ENCODE data around the gene CDA. TPM values are rescaled to one million over a fixed set of nuclear protein-coding genes. Genes with fewer than 3 reads are reported as not detected.
A peak's percentile ranks its signal among the peaks of the same experiment; 100 is the strongest.

The CDA gene
- total RNA-seq, 2 donors from 2014 or later, result 0.92 to 3.0 TPM

DNA sequence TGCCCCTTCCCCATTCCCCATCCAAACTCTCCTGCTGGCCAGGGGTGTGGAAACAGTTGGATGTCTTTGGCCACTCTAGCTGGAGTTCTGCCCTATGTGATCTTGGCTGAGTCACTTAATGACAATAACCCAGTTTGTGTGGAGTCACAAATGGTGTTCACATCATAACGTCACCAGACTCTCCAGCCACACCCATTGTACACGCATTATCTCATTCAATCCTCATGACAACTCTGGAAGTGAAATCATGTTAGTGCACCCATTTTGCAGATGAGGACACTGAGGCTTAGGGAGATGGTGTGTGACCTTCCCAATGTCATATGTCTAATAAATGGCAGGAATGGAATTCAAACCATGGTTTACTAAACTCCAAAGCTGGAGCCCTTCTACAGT, 1.2 kb upstream of the CDA start:
- Histone ChIP-seq H3K9me3 (no peaks in the 10 kb centered on the region), H3K4me3 (no peak overlapping the region), H3K27ac (no peak overlapping the region), H3K36me3 (no peaks in the 10 kb centered on the region), H3K4me1 (ENCODE audit: control insufficient read depth in 1 of 2, low read depth in 2 of 2) (peaks cover 0 to 9% of the 10 kb centered on the region in 2 donors), H3K27me3 (replicated peaks; ENCODE audit: insufficient read depth) (no peaks in the 10 kb centered on the region)
- ATAC-seq (ENCODE audit: insufficient number of reproducible peaks, low FRiP score, low read depth), result peak; percentile 59
- TF ChIP-seq CTCF (IDR thresholded peaks at IDR 0.05), result no peak
- no peak for DNase-seq (ENCODE audit: low spot score)

GRCh38 chr1:20589331-20590278, 708 bp downstream of the CDA start:
- Histone ChIP-seq H3K4me1 (ENCODE audit: control insufficient read depth in 1 of 2, low read depth in 2 of 2) (peaks cover 0 to 9% of the 10 kb centered on the region in 2 donors), H3K9me3 (no peaks in the 10 kb centered on the region), H3K27me3 (replicated peaks; ENCODE audit: insufficient read depth) (no peaks in the 10 kb centered on the region), H3K36me3 (no peaks in the 10 kb centered on the region), H3K4me3 (peak overlapping the region; percentile 39), H3K27ac (no peak overlapping the region)
- TF ChIP-seq CTCF (IDR thresholded peaks at IDR 0.05), result no peak
- no peak for ATAC-seq (ENCODE audit: insufficient number of reproducible peaks, low FRiP score, low read depth)
- DNase-seq (ENCODE audit: low spot score), result no peak

DNA sequence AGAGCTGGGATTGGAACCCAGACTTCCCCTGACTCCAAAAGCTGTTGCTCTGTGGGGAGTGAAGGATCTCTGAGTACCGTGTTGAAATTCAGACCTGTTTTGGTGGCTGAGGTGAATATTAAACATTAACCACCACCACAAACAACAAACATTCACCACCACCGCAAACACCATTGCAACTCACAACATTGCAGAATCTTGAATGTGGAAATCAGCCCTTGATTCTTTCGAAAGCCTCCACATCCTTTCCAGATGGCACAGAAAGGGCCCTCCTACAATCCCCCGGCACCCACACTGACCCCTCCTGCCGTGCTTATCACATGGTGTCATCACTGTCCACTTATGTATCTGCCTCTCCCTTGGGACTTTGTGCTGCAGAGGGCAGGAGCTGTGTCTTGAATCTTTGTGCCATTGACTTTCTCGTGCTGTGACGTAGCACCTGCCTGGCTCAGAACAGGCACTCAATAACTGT, 1.4 kb downstream of the CDA start:
- ATAC-seq (ENCODE audit: insufficient number of reproducible peaks, low FRiP score, low read depth), result no peak
- H3K4me3 ChIP-seq, result no peak overlapping the region
- H3K27me3 ChIP-seq (replicated peaks; ENCODE audit: insufficient read depth), result no peaks in the 10 kb centered on the region
- DNase-seq (ENCODE audit: low spot score), result no peak
- peaks cover 0 to 9% of the 10 kb centered on the region in 2 donors for H3K4me1 ChIP-seq (ENCODE audit: control insufficient read depth in 1 of 2, low read depth in 2 of 2)
- no peak for TF ChIP-seq CTCF (IDR thresholded peaks at IDR 0.05)
- H3K36me3 ChIP-seq, result no peaks in the 10 kb centered on the region
- no peaks in the 10 kb centered on the region for H3K9me3 ChIP-seq
- H3K27ac ChIP-seq, result no peak overlapping the region

GRCh38 chr1:20593756-20594155, 4.9 kb downstream of the CDA start:
- Histone ChIP-seq H3K4me3 (no peak overlapping the region), H3K4me1 (ENCODE audit: control insufficient read depth in 1 of 2, low read depth in 2 of 2) (peaks cover 0 to 9% of the 10 kb centered on the region in 2 donors), H3K36me3 (no peaks in the 10 kb centered on the region), H3K27ac (no peak overlapping the region), H3K9me3 (no peaks in the 10 kb centered on the region), H3K27me3 (replicated peaks; ENCODE audit: insufficient read depth) (no peaks in the 10 kb centered on the region)
- ATAC-seq (ENCODE audit: insufficient number of reproducible peaks, low FRiP score, low read depth), result no peak
- no peak for TF ChIP-seq CTCF (IDR thresholded peaks at IDR 0.05)
- no peak for DNase-seq (ENCODE audit: low spot score)

- Histone ChIP-seq H3K4me1 (ENCODE audit: control insufficient read depth in 1 of 2, low read depth in 2 of 2) (peaks cover 0 to under 1% of the 10 kb centered on the region in 2 donors), H3K4me3 (no peak overlapping the region), H3K27ac (no peak overlapping the region), H3K36me3 (no peaks in the 10 kb centered on the region), H3K27me3 (replicated peaks; ENCODE audit: insufficient read depth) (no peaks in the 10 kb centered on the region), H3K9me3 (no peaks in the 10 kb centered on the region)
- ATAC-seq (ENCODE audit: insufficient number of reproducible peaks, low FRiP score, low read depth), result no peak
- no peak for DNase-seq (ENCODE audit: low spot score)
- TF ChIP-seq CTCF (IDR thresholded peaks at IDR 0.05), result no peak
These were observed 5.8 kb downstream of the CDA start for GRCh38 chr1:20594746-20595145.
